Erythroblast (primary cell): ENCODE measurements around the gene AKAP8.

ENCODE experiments used
- GATA1 ChIP-seq: IDR thresholded peaks from 2 replicates; pipeline ENCODE4 v1.6.1; 2011; ENCODE audit warnings: low read depth, mild to moderate bottlenecking, control low read depth, low read length, moderate library complexity
- POLR2A ChIP-seq: IDR thresholded peaks from 2 replicates; pipeline ENCODE4 v1.6.1; 2011; ENCODE audit warnings: mild to moderate bottlenecking, low read length

- TF ChIP-seq POLR2A: no peak
- TF ChIP-seq GATA1: no peak
Measured at GRCh38 chr19:15378534-15379082, 979 bp downstream of the AKAP8 start.
